Measurements from ENCODE around the gene UBE2Z. TPM values are rescaled to one million over a fixed set of nuclear protein-coding genes. Genes with fewer than 3 reads are reported as not detected.

Gene UBE2Z
- total and polyA plus RNA-seq, 2 of the 4 experiments (the other 2 are of a cell fraction) = 68.5 to 126 TPM

- Histone ChIP-seq H4K91ac (ENCODE audit: insufficient read depth, low read depth, low read length) (peak overlapping the region; percentile 99), H2AK9ac (replicated peaks; ENCODE audit: low read depth, low read length, poor library complexity) (peak overlapping the region; percentile 86), H3K27ac (ENCODE audit: insufficient read depth, low read length) (peak overlapping the region; percentile 88), H3K23ac (ENCODE audit: low read depth, low read length) (peak overlapping the region; percentile 100), H3K9me3 (ENCODE audit: control insufficient read depth, insufficient read depth, low read length) (no peaks in the 10 kb centered on the region), H2BK15ac (ENCODE audit: low read depth, low read length) (peak overlapping the region; percentile 99), H3K18ac (ENCODE audit: low read depth, low read length) (peak overlapping the region; percentile 88), H3K9me1 (ENCODE audit: insufficient read depth, low read length) (peaks cover 19% of the 10 kb centered on the region), H4K8ac (ENCODE audit: low read depth in 2 of 2, low read length in 2 of 2) (peak overlapping the region; percentile 67 to 88), H3K36me3 (ENCODE audit: control insufficient read depth, insufficient read depth, low read length) (no peaks in the 10 kb centered on the region), H2BK20ac (ENCODE audit: low read depth, low read length) (peak overlapping the region; percentile 98), H3K4ac (ENCODE audit: low read depth, low read length) (peak overlapping the region; percentile 97), H2AFZ (replicated peaks; ENCODE audit: low read length, poor library complexity) (peak overlapping the region; percentile 82), H3K4me2 (ENCODE audit: low read depth, low read length) (peak overlapping the region; percentile 81), H4K5ac (ENCODE audit: low read depth, low read length) (peak overlapping the region; percentile 72), H3K56ac (ENCODE audit: extremely low read depth, insufficient read depth, low read length) (peak overlapping the region; percentile 87), H2AK5ac (ENCODE audit: low read depth, low read length) (peak overlapping the region; percentile 87), H2BK120ac (ENCODE audit: low read depth, low read length) (peak overlapping the region; percentile 95), H3K9ac (ENCODE audit: low read depth, low read length) (peak overlapping the region; percentile 64), H3K14ac (replicated peaks; ENCODE audit: low read depth, low read length) (peak overlapping the region; percentile 93), H3K4me1 (ENCODE audit: control insufficient read depth, insufficient read depth, low read length) (peaks cover 22% of the 10 kb centered on the region), H3K27me3 (ENCODE audit: control insufficient read depth, insufficient read depth, low read length) (no peaks in the 10 kb centered on the region), H4K20me1 (ENCODE audit: insufficient read depth, low read length) (no peaks in the 10 kb centered on the region), H3K79me1 (ENCODE audit: low read depth in 1 of 2, low read length in 2 of 2) (peaks cover 3 to 11% of the 10 kb centered on the region in 2 experiments; a peak in 2 of 4 replicates), H3K4me3 (ENCODE audit: insufficient read depth, low read depth, low read length) (no peak overlapping the region; the same call in 1 of the 2 replicates), H2BK5ac (ENCODE audit: low read depth, low read length, poor library complexity, severe bottlenecking) (peak overlapping the region; percentile 97)
- TF ChIP-seq CEBPB (IDR thresholded peaks at IDR 0.05; ENCODE audit: low read depth, low read length) (no peak), USF2 (IDR thresholded peaks at IDR 0.05; ENCODE audit: low read depth, low read length) (no peak), SMC3 (IDR thresholded peaks at IDR 0.05; ENCODE audit: low read depth, low read length) (no peak), BHLHE40 (IDR thresholded peaks at IDR 0.05; ENCODE audit: low read depth, low read length) (no peak), MXI1 (IDR thresholded peaks at IDR 0.05; ENCODE audit: borderline replicate concordance, low read depth, low read length) (no peak), MAFK (IDR thresholded peaks at IDR 0.05; ENCODE audit: low read depth, low read length) (no peak), NFE2L2 (IDR thresholded peaks at IDR 0.05; ENCODE audit: low read depth, low read length) (no peak), FOS (IDR thresholded peaks at IDR 0.05; ENCODE audit: low read depth, low read length) (no peak), POLR2A (IDR thresholded peaks at IDR 0.05; ENCODE audit: low read depth, low read length) (no peak), MAZ (IDR thresholded peaks at IDR 0.05; ENCODE audit: borderline replicate concordance, low read depth, low read length) (no peak), CHD1 (IDR thresholded peaks at IDR 0.05; ENCODE audit: low read depth, low read length) (no peak), RFX5 (IDR thresholded peaks at IDR 0.05; ENCODE audit: low read depth, low read length) (no peak), ELK1 (IDR thresholded peaks at IDR 0.05; ENCODE audit: borderline replicate concordance, low read depth, low read length) (no peak), RAD21 (IDR thresholded peaks at IDR 0.05; ENCODE audit: low read length) (no peak), RCOR1 (IDR thresholded peaks at IDR 0.05; ENCODE audit: insufficient replicate concordance, low read length) (no peak)
- TF ChIP-seq, protein P1, sequence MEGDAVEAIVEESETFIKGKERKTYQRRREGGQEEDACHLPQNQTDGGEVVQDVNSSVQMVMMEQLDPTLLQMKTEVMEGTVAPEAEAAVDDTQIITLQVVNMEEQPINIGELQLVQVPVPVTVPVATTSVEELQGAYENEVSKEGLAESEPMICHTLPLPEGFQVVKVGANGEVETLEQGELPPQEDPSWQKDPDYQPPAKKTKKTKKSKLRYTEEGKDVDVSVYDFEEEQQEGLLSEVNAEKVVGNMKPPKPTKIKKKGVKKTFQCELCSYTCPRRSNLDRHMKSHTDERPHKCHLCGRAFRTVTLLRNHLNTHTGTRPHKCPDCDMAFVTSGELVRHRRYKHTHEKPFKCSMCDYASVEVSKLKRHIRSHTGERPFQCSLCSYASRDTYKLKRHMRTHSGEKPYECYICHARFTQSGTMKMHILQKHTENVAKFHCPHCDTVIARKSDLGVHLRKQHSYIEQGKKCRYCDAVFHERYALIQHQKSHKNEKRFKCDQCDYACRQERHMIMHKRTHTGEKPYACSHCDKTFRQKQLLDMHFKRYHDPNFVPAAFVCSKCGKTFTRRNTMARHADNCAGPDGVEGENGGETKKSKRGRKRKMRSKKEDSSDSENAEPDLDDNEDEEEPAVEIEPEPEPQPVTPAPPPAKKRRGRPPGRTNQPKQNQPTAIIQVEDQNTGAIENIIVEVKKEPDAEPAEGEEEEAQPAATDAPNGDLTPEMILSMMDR (conservative IDR thresholded peaks at IDR 0.05; ENCODE audit: low read depth, low read length) = no peak
- in situ Hi-C loops (cut with MboI; ENCODE audit: low sequenced_read_pairs) = no loop called here
- no CpG with 5 or more reads among the region's 7 CpGs for WGBS, 2 experiments (ENCODE audit: extremely low coverage in 2 of 2, insufficient read length in 1 of 2)
- dilution Hi-C loops (cut with HindIII; ENCODE audit: low sequenced_read_pairs, unreplicated experiment) = no loop called here
- ATAC-seq (ENCODE audit: low read depth) = no peak; the same call in 1 of the 2 replicates
- ChIA-PET CTCF (interaction anchor here (0.7 kb wide), 1 partner anchor 17 kb away, joined by 8 read pairs; no protein-coding TSS in a partner anchor), POLR2A (ENCODE audit: unreplicated experiment) (no interaction called here)
- intact Hi-C loops (cut with micrococcal nuclease) = loop anchor here (1.0 to 2.0 kb wide), 3 partner anchors 24 to 50 kb away; partner anchors contain the start of genes IGF2BP1 and SNF8
- no peak for DNase-seq
- no TSS peak for BruUV-seq (replicated peaks)
Measured at GRCh38 chr17:48972749-48973097, 64.5 kb downstream of the UBE2Z start.

All from IMR-90 (cell line).